Stimulated activated CD4-positive, alpha-beta T cell treated with anti-CD3 and anti-CD28 coated beads, Interleukin-4, amount 100 ng/mL, for 1 hour (primary cell): ENCODE results near the gene SEC61A2.

ENCODE experiments used
- DNase-seq: peaks from one replicate; pipeline ENCODE4 v3.0.0-alpha.2; 2020

SEC61A2 gene

GRCh38 chr10:12200850-12201249 is 71.4 kb downstream of the SEC61A2 start:
- DNase-seq, result no peak

GRCh38 chr10:12201543-12201942 is 72.1 kb downstream of the SEC61A2 start:
- DNase-seq, result no peak

GRCh38 chr10:12202226-12202625 is 72.7 kb downstream of the SEC61A2 start:
- no peak for DNase-seq

- no peak for DNase-seq
Observed at GRCh38 chr10:12205082-12205481, 75.6 kb downstream of the SEC61A2 start.

- no peak for DNase-seq
Observed at GRCh38 chr10:12207114-12207513, 77.6 kb downstream of the SEC61A2 start.

GRCh38 chr10:12208460-12208859 is 79.0 kb downstream of the SEC61A2 start:
- no peak for DNase-seq

- DNase-seq, result no peak
Observed at GRCh38 chr10:12212454-12212853, 83.0 kb downstream of the SEC61A2 start.

GRCh38 chr10:12213621-12214020 is 84.1 kb downstream of the SEC61A2 start:
- no peak for DNase-seq

GRCh38 chr10:12214093-12214492 is 84.6 kb downstream of the SEC61A2 start:
- no peak for DNase-seq

- peak; percentile 8 for DNase-seq
Observed at GRCh38 chr10:12214763-12215218, 85.3 kb downstream of the SEC61A2 start.
